Measurements from ENCODE around the gene ATRNL1.

The ATRNL1 gene

GRCh38 chr10:115996031-115996430 lies 902.9 kb downstream of the ATRNL1 start:
- Histone ChIP-seq H3K27me3 (ENCODE audit: insufficient read depth, insufficient read length) (peaks cover 3% of the 10 kb centered on the region), H3K4me1 (ENCODE audit: insufficient read depth, insufficient read length) (no peaks in the 10 kb centered on the region), H3K9ac (ENCODE audit: insufficient read length, low read depth) (no peak overlapping the region), H3K36me3 (ENCODE audit: insufficient read depth, insufficient read length, low read length) (no peaks in the 10 kb centered on the region), H3K4me3 (ENCODE audit: insufficient read length, low read depth) (no peak overlapping the region), H3K9me3 (ENCODE audit: insufficient read depth, low read length) (peaks cover 69% of the 10 kb centered on the region)
- TF ChIP-seq ZNF274 (IDR thresholded peaks at IDR 0.05; ENCODE audit: low read depth, low read length) (no peak), SUZ12 (IDR thresholded peaks at IDR 0.05; ENCODE audit: extremely low read depth, insufficient read depth, insufficient read length) (no peak), YY1 (IDR thresholded peaks at IDR 0.05; ENCODE audit: insufficient read depth, insufficient read length) (no peak)
- DNase-seq (ENCODE audit: low read depth, low spot score), result peak; percentile 59

GRCh38 chr10:115998301-115998700 lies 905.1 kb downstream of the ATRNL1 start:
- no peaks in the 10 kb centered on the region for H3K36me3 ChIP-seq (ENCODE audit: insufficient read depth, insufficient read length, low read length)
- no peak overlapping the region for H3K4me3 ChIP-seq (ENCODE audit: insufficient read length, low read depth)
- H3K9me3 ChIP-seq (ENCODE audit: insufficient read depth, low read length), result peaks cover 59% of the 10 kb centered on the region
- no peak overlapping the region for H3K9ac ChIP-seq (ENCODE audit: insufficient read length, low read depth)
- peaks cover 3% of the 10 kb centered on the region for H3K27me3 ChIP-seq (ENCODE audit: insufficient read depth, insufficient read length)
- TF ChIP-seq YY1 (IDR thresholded peaks at IDR 0.05; ENCODE audit: insufficient read depth, insufficient read length) (no peak), ZNF274 (IDR thresholded peaks at IDR 0.05; ENCODE audit: low read depth, low read length) (no peak), SUZ12 (IDR thresholded peaks at IDR 0.05; ENCODE audit: extremely low read depth, insufficient read depth, insufficient read length) (no peak)
- no peaks in the 10 kb centered on the region for H3K4me1 ChIP-seq (ENCODE audit: insufficient read depth, insufficient read length)
- no peak for DNase-seq (ENCODE audit: low read depth, low spot score)

All from NT2/D1 (cell line).